GM18526 (cell line): ENCODE measurements around the gene SERTAD1.

Source experiments
- POLR2A ChIP-seq: IDR thresholded peaks from 3 replicates; pipeline ENCODE4 v1.6.1; 2011; ENCODE audit not compliant: insufficient read length; ENCODE audit errors: extremely low read depth

SERTAD1 gene

DNA sequence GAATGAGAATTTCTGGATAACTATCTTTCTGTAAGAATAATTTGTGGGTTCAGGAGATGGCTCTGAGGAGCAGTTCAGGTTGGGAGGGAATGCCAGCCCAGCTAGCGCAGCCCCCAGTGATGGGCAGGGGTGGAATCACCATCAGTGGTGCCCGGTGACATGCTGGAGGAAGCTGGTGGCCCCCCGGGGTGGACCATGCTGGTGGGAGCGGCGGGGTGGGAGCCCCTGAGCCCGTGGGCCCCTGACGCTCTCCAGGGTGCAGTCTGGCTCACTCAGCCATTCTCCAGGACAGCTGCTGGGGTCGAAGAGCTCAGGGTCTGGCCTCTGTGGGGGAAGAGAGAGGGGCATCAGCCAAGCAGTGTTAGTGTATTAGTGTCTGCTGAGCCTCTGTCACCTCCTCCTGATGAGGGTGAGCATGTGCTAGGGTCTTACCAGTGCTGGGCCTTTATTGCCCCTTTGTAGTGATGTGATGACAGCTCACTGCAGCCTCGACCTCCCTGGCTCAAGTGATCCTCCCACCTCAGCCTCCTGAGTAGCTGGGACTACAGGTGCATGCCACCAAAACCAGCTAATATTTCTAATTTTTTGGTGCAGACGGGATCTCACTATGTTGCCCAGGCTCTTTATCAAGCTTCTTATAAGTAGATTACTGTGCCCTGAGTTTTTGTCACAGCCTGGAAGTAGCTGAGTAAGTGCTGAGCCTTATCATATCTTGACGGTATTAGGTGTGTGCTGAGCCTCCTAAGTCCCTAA is 46.2 kb downstream of the SERTAD1 start:
- no peak for TF ChIP-seq POLR2A

DNA sequence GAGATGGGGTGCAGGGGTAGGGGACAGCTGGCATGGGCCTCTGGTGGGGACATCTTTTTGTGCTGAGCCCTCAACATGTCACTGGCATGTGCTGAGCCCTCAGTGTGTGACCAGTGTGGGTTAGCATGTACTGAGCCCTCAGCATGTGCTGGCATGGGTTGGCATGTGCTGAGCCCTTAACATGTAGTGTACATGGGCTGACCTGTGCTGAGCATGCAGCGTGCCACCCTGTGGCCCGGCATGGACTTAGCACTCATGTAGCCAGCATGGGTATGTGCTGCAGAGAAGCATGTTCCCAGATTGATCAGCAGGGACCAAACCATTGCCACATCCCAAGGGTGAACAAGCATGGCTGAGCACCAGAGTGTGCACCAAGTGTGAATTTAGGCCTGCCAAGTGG is 47.3 kb downstream of the SERTAD1 start:
- TF ChIP-seq POLR2A = no peak

DNA sequence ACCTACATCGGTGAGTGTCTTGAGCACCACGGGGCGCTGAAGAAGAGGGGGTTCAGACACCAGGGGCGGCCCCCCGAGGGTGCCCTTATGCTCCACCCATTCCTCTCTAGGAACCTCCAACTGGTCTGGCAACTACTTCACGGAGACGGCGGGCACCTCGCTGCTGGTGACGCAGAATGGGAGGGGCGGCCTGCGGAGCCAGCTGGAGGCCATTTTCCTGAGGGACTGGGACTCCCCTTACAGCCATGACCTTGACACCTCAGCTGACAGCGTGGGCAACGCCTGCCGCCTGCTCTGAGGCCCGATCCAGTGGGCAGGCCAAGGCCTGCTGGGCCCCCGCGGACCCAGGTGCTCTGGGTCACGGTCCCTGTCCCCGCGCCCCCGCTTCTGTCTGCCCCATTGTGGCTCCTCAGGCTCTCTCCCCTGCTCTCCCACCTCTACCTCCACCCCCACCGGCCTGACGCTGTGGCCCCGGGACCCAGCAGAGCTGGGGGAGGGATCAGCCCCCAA is 47.9 kb downstream of the SERTAD1 start:
- TF ChIP-seq POLR2A = no peak

DNA sequence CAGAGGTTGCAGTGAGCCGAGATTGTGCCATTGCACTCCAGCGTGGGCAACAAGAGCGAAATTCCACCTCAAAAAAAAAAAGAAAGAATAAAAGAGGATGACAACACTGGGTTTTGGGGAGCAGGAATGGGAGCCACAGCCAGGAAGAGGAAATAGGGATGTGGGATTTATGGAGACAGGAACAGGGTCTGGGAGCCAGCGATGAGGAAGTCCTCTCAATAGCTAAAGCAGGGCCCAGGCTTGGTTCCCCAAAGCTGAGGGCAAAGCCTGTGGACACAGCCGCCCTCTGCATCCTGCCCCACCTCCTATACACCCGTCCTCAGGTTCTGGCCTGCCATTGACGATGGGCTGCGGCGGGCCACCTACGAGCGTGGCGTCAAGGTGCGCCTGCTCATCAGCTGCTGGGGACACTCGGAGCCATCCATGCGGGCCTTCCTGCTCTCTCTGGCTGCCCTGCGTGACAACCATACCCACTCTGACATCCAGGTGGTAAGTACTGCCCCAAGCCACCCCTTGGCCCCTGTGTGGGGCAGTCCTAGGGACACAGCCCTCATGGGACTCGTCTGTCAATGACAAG is 49.4 kb downstream of the SERTAD1 start:
- TF ChIP-seq POLR2A = no peak

DNA sequence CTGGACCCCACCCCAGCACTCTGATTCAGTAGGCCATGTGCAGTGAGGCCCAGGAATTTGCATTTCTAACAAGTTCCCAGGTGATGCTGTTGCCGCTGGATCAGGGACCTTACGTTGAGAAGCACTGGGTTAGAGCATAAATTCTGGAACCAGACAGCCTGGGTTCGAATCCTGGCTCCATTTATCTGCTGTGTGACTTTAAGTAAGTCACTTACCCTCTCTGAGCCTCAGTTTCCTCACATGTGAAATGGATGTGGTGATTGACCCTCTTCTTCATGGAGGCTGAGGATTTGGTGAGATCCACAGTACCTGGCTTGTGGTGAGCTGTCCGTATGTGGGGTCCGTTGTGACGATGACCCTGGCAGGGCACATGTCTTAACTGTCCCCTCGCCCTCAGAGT is 51.7 kb downstream of the SERTAD1 start:
- no peak for TF ChIP-seq POLR2A

DNA sequence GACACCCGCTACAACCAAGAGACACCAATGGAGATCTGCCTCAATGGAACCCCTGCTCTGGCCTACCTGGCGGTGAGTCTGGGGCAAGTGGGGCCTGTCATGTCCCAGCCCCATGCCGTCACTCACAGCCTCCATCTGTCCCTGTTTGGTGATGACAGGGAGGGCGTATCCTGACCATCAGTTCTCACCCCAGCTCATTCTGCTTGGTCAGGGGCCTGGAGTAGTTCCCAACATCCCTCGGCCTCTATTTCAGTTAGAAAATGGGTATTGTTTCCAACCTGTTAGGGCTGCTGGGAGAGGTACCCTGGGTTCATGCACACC is 54.0 kb downstream of the SERTAD1 start:
- no peak for TF ChIP-seq POLR2A
